Thoracic aorta (tissue), 2 donors: ENCODE data around the gene PTGDR. TPM values are rescaled to one million over a fixed set of nuclear protein-coding genes. Genes with fewer than 3 reads are reported as not detected.

ENCODE experiments used
- ATAC-seq: fragments of 150-250 bp; one replicate; pipeline ENCODE4 v1.8.0; 2017; ENCODE audit warnings: low read depth; ENCODE audit not compliant: insufficient number of reproducible peaks, low FRiP score
- DNase-seq: peaks from one replicate; pipeline ENCODE4 v3.0.0-alpha.2; 2020; ENCODE audit warnings: low spot score
- H3K27ac ChIP-seq, 2 donors: fragments of 200-600 bp; sonication (generic); 1 replicate in 1 of 2; 2 replicates in 1 of 2; pipeline ENCODE4 v1.5.1; 2016; ENCODE audit warnings: mild to moderate bottlenecking in 2 of 2, moderate library complexity in 2 of 2
- H3K27me3 ChIP-seq: fragments of 200-600 bp; sonication (generic); replicated peaks from 2 replicates; pipeline ENCODE4 v1.6.0; 2016; ENCODE audit warnings: mild to moderate bottlenecking; ENCODE audit not compliant: insufficient read depth
- H3K36me3 ChIP-seq: fragments of 200-600 bp; sonication (generic); one replicate; pipeline ENCODE4 v1.5.1; 2016
- H3K4me1 ChIP-seq, 2 donors: fragments of 200-600 bp; sonication (generic); 1 replicate in 1 of 2; 2 replicates in 1 of 2; pipeline versions ENCODE4 v1.5.1 to v1.6.0; 2016; ENCODE audit warnings: low read depth in 2 of 2, mild to moderate bottlenecking in 1 of 2; ENCODE audit not compliant: control insufficient read depth in 1 of 2
- H3K4me3 ChIP-seq: fragments of 200-600 bp; sonication (generic); 2 replicates; pipeline ENCODE4 v1.5.1; 2016; ENCODE audit warnings: mild to moderate bottlenecking
- H3K9me3 ChIP-seq: fragments of 200-600 bp; sonication (generic); 2 replicates; pipeline ENCODE4 v1.5.1; 2016
- total RNA-seq, 2 donors: library from RNA; depleted of rRNA; stranded (reverse); fragments of >200 nt; gene quantifications; one replicate each; pipeline versions ENCODE4 v1.1.0 to v1.2.3, GENCODE V29; 2016
- TF ChIP-seq, protein P1 (sequence below): fragments of 200-600 bp; sonication (generic); IDR thresholded peaks from one replicate; pipeline ENCODE4 v1.5.1; 2019; ENCODE audit warnings: antibody characterized with exemption

The PTGDR gene
- total RNA-seq, 2 donors from 2014 or later: 2.0 to 2.9 TPM

DNA sequence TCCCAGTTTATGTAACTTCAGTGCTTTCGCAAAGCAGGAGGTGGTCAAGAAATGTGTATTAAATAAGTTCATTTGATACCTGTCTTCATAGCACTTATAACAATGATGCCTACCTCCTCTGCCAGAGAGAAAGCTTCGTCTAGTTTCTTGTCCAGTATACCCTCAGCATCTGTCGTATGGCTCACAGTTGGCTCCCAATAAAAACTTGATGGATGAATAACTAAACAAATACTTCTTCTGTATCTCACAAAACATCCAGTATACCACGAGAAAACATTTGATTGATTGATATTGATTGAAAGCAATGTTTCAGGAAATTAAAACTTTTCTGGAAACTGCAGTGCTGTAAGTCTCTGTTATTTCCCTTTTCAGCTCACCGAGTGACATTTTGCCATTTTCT lies 26.9 kb upstream of the PTGDR start:
- DNase-seq (no peak), ATAC-seq (no peak)
- TF ChIP-seq, protein P1, sequence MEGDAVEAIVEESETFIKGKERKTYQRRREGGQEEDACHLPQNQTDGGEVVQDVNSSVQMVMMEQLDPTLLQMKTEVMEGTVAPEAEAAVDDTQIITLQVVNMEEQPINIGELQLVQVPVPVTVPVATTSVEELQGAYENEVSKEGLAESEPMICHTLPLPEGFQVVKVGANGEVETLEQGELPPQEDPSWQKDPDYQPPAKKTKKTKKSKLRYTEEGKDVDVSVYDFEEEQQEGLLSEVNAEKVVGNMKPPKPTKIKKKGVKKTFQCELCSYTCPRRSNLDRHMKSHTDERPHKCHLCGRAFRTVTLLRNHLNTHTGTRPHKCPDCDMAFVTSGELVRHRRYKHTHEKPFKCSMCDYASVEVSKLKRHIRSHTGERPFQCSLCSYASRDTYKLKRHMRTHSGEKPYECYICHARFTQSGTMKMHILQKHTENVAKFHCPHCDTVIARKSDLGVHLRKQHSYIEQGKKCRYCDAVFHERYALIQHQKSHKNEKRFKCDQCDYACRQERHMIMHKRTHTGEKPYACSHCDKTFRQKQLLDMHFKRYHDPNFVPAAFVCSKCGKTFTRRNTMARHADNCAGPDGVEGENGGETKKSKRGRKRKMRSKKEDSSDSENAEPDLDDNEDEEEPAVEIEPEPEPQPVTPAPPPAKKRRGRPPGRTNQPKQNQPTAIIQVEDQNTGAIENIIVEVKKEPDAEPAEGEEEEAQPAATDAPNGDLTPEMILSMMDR: no peak
- Histone ChIP-seq H3K27ac (no peak overlapping the region), H3K27me3 (no peaks in the 10 kb centered on the region), H3K4me1 (no peaks in the 10 kb centered on the region), H3K9me3 (no peaks in the 10 kb centered on the region), H3K36me3 (no peaks in the 10 kb centered on the region), H3K4me3 (no peak overlapping the region)

DNA sequence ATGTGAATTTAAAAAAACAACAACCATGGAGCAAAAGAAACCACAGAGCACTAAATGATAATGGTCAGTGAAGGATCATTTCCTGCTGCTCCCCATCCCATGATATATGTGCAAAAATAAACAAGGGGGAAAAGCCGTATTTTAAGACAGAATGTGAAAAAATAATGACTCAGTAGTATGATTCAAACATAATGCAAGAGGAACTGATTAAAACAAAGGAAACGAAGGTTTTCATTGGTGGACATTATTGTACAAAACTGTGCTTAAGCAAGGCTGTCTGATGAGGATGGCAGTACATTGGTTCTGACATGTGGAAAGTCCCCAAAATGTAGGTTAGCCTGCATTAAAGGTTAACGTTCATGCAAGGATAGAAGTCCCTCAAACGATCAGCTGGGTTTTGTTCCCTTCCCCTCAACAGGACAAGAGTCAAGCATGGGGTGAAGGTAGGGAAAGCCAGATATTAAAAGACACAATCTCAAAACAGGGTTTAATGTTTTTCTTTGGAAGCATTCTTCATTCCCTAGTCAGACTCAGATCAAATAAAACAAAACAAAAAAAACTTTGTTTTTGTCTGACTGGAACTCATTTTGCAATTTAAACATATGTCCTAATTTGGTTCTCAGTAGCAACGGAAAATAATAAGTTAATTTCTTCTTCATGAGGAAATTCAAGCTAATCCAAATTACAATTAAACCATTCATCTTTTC lies 26.3 kb upstream of the PTGDR start:
- Histone ChIP-seq H3K4me3 (no peak overlapping the region), H3K36me3 (no peaks in the 10 kb centered on the region), H3K4me1 (no peaks in the 10 kb centered on the region), H3K9me3 (no peaks in the 10 kb centered on the region), H3K27me3 (no peaks in the 10 kb centered on the region), H3K27ac (no peak overlapping the region)
- no peak for ATAC-seq
- DNase-seq: no peak
- TF ChIP-seq, protein P1: no peak

DNA sequence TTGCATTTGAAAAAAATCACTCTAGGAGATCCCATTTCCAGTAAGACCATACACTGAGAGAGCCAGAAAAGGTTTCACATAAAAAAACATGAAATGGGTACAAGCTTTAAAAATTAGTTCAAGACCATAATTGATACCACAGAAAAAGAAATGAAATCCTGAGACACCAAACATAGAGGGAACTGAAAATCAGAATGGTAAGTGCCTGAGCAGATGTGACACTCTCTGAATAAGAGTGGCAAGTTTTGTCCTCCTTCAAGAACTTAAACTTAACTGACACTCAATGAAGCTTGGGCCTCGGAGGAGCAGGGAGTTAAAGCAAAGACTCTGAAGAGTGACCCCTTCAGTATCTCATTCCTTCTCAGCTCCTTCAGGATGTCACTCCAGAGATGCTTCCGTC lies 23.2 kb upstream of the PTGDR start:
- Histone ChIP-seq H3K27ac (no peak overlapping the region), H3K36me3 (no peaks in the 10 kb centered on the region), H3K4me1 (no peaks in the 10 kb centered on the region), H3K4me3 (no peak overlapping the region), H3K27me3 (no peaks in the 10 kb centered on the region), H3K9me3 (no peaks in the 10 kb centered on the region)
- TF ChIP-seq, protein P1: no peak
- DNase-seq: no peak
- no peak for ATAC-seq

DNA sequence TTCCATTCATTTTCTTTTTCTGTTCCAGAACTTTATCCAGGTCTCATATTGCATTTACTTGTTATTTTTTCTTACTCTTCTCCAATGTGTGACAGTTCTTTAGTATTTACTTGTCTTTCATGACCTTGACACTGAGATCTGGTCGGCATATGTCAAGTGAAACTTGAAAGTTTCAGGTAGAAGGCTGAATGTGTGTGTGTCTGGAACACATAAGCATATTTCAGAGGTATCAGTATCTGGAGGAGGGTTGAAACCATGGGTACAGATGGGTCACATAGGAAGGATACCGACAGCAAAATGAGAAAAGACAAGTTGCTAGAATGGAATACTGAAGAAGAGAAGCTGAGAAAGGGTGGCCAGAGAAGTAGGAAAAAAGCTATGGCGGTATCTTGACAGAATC lies 22.5 kb upstream of the PTGDR start:
- TF ChIP-seq, protein P1: no peak
- H3K27ac ChIP-seq: no peak overlapping the region
- H3K4me1 ChIP-seq: no peaks in the 10 kb centered on the region
- no peaks in the 10 kb centered on the region for H3K9me3 ChIP-seq
- ATAC-seq (no peak), DNase-seq (no peak)
- no peaks in the 10 kb centered on the region for H3K27me3 ChIP-seq
- H3K4me3 ChIP-seq: no peak overlapping the region
- H3K36me3 ChIP-seq: no peaks in the 10 kb centered on the region

DNA sequence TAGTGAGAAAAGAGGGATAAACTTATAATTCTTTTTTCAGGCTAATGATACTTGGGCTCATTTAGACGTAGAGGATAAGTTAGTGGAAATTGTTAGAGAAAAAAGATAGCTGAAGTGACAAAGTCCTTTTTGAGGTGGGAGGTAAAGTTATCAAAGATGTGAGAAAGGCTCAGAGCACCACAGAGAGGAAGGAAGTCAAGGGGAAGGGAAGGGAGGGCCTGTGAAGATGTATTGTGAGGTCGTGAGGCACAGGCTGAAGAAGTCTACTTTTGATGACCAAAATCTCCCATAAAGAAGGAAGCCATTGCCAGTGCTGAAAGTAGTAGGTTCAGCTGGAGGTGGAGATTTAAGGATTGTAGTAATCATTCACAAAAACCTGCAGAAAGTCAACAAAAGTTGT lies 19.4 kb upstream of the PTGDR start:
- H3K4me1 ChIP-seq: no peaks in the 10 kb centered on the region
- no peak for DNase-seq
- H3K27ac ChIP-seq: no peak overlapping the region
- no peak overlapping the region for H3K4me3 ChIP-seq
- ATAC-seq: no peak
- H3K27me3 ChIP-seq: no peaks in the 10 kb centered on the region
- H3K36me3 ChIP-seq: no peaks in the 10 kb centered on the region
- TF ChIP-seq, protein P1: no peak
- H3K9me3 ChIP-seq: no peaks in the 10 kb centered on the region
